K562 (cell line): ENCODE results near the gene S100A10.

Source experiments
- CBX3 ChIP-seq, 2 experiments: IDR thresholded peaks; 1 replicate in 1 of 2; 2 replicates in 1 of 2; pipeline ENCODE4 v1.6.1; 2012; ENCODE audit warnings: inconsistent platforms in 2 of 2, low read length in 2 of 2, borderline replicate concordance in 1 of 2, control low read depth in 1 of 2
- CEBPB ChIP-seq: fragments of 450-650 bp; IDR thresholded peaks from 2 replicates; pipeline ENCODE4 v1.6.1; 2016; ENCODE audit warnings: missing genetic modification characterization, missing compliant biosample characterization
- CREB1 ChIP-seq, 2 experiments: sonication (generic) in 1 of 2; formaldehyde crosslinking in 1 of 2; IDR thresholded peaks; 2 replicates each; pipeline versions ENCODE4 v1.6.1 to v1.8.0; 2012 to 2022; ENCODE audit warnings: inconsistent platforms in 1 of 2, mild to moderate bottlenecking in 1 of 2, missing genetic modification reagents in 1 of 2, moderate library complexity in 1 of 2
- HDAC2 ChIP-seq: fragments of 450-650 bp; IDR thresholded peaks from 2 replicates; pipeline ENCODE4 v1.6.1; 2016; ENCODE audit warnings: mild to moderate bottlenecking
- MITF ChIP-seq: IDR thresholded peaks from 2 replicates; pipeline ENCODE4 v1.6.1; 2014; ENCODE audit warnings: antibody characterized with exemption
- NFIC ChIP-seq: fragments of 450-650 bp; IDR thresholded peaks from 2 replicates; pipeline ENCODE4 v1.6.1; 2017; ENCODE audit warnings: mild to moderate bottlenecking, inconsistent platforms
- POLR2AphosphoS5 ChIP-seq: IDR thresholded peaks from 2 replicates; pipeline ENCODE4 v1.6.1; 2011; ENCODE audit warnings: mild to moderate bottlenecking, low read depth, low read length, moderate library complexity; ENCODE audit not compliant: control insufficient read depth, insufficient read depth
- SIN3A ChIP-seq, 2 experiments: fragments of 150-350 bp in 1 of 2; IDR thresholded peaks; 2 replicates each; pipeline ENCODE4 v1.6.1; 2011 to 2016; ENCODE audit warnings: borderline replicate concordance in 2 of 2, low read depth in 2 of 2, low read length in 2 of 2, mild to moderate bottlenecking in 2 of 2, moderate library complexity in 2 of 2; ENCODE audit not compliant: control insufficient read depth in 1 of 2
- SRSF3 ChIP-seq: fragments of 200-400 bp; formaldehyde crosslinking; IDR thresholded peaks from 2 replicates; pipeline ENCODE4 v1.6.1; 2016; ENCODE audit warnings: mild to moderate bottlenecking, low read length, moderate library complexity; ENCODE audit not compliant: insufficient read depth
- TAL1 ChIP-seq: fragments of 450-650 bp; IDR thresholded peaks from 2 replicates; pipeline ENCODE4 v1.6.1; 2016; ENCODE audit warnings: mild to moderate bottlenecking
- TOE1 ChIP-seq, 2 experiments: fragments of 450-650 bp in 1 of 2; sonication (generic) in 1 of 2; formaldehyde crosslinking in 1 of 2; IDR thresholded peaks; 2 replicates each; pipeline versions ENCODE4 v1.7.1 to v1.8.0; 2016 to 2022; ENCODE audit warnings: borderline replicate concordance in 2 of 2, mild to moderate bottlenecking in 2 of 2, antibody characterized with exemption in 1 of 2, inconsistent platforms in 1 of 2, low read depth in 1 of 2, missing genetic modification reagents in 1 of 2, moderate library complexity in 1 of 2
- TF ChIP-seq, protein P1 (sequence below): sonication (generic); formaldehyde crosslinking; IDR thresholded peaks from 2 replicates; pipeline ENCODE4 v1.8.0; 2022; ENCODE audit warnings: mild to moderate bottlenecking, low read depth, missing genetic modification reagents

- TF ChIP-seq, protein P1, sequence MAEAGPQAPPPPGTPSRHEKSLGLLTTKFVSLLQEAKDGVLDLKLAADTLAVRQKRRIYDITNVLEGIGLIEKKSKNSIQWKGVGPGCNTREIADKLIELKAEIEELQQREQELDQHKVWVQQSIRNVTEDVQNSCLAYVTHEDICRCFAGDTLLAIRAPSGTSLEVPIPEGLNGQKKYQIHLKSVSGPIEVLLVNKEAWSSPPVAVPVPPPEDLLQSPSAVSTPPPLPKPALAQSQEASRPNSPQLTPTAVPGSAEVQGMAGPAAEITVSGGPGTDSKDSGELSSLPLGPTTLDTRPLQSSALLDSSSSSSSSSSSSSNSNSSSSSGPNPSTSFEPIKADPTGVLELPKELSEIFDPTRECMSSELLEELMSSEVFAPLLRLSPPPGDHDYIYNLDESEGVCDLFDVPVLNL (CRISPR knock-in tag): no peak
- no peak for TF ChIP-seq CEBPB
- no peak for TF ChIP-seq POLR2AphosphoS5
- no peak for TF ChIP-seq CREB1 (IDR thresholded peaks at IDR 0.05)
- TF ChIP-seq CREB1 (CRISPR knock-in tag; IDR thresholded peaks at IDR 0.05): no peak
- no peak for TF ChIP-seq NFIC
- no peak for TF ChIP-seq HDAC2
- no peak for TF ChIP-seq CBX3 (IDR thresholded peaks at IDR 0.05; ENCODE audit: borderline replicate concordance in 1 of 2, low read length in 2 of 2)
- no peak for TF ChIP-seq SRSF3
- TF ChIP-seq TAL1: no peak
- no peak for TF ChIP-seq TOE1 (IDR thresholded peaks at IDR 0.05; ENCODE audit: borderline replicate concordance)
- TF ChIP-seq TOE1 (CRISPR knock-in tag; IDR thresholded peaks at IDR 0.05; ENCODE audit: borderline replicate concordance, low read depth): no peak
- no peak for TF ChIP-seq MITF
- no peak for TF ChIP-seq SIN3A (IDR thresholded peaks at IDR 0.05; ENCODE audit: borderline replicate concordance in 2 of 2, control insufficient read depth in 1 of 2, low read depth in 2 of 2, low read length in 2 of 2)
These were observed 7.9 kb downstream of the S100A10 start for GRCh38 chr1:151985768-151986167.
